PC-3 (cell line): ENCODE data around the gene KRT1. TPM values are rescaled to one million over a fixed set of nuclear protein-coding genes. Genes with fewer than 3 reads are reported as not detected.
A peak's percentile ranks its signal among the peaks of the same experiment; 100 is the strongest.
"Not testable (repeated sequence)": the region's sequence is repeated elsewhere in the genome, so short reads cannot be mapped to it uniquely, and the experiment has no call there.

Source experiments
- ATAC-seq: fragments of 200-7000 bp; cut with Tn5 transposase; 2 replicates; pipeline ENCODE4 v1.9.1; 2020; ENCODE audit warnings: mild to moderate bottlenecking, moderate library complexity
- BruUV-seq: library from RNA; stranded (reverse); fragments of 400-500 nt; replicated peaks from 2 replicates; lab custom pipeline; 2021; lab: Mats Ljungman, UMichigan
- CTCF ChIA-PET: fragments of 300-600 bp; sonication (Branson Sonifier 250); formaldehyde crosslinking; loops from one replicate; lab custom pipeline; 2022; ENCODE audit warnings: antibody characterized with exemption; lab: Charles Lee
- POLR2A ChIA-PET: fragments of 300-600 bp; sonication (Branson Sonifier 250); formaldehyde crosslinking; loops from one replicate; lab custom pipeline; 2022; ENCODE audit warnings: antibody characterized with exemption; ENCODE audit not compliant: unreplicated experiment; lab: Charles Lee
- DNase-seq: peaks from one replicate; pipeline ENCODE4 v3.0.0-alpha.2; 2015
- H2AFZ ChIP-seq: fragments of 300-600 bp; sonication (generic); 2 replicates; pipeline ENCODE4 v1.6.0; 2016; ENCODE audit warnings: antibody characterized with exemption, low read length
- H3F3A ChIP-seq: fragments of 300-600 bp; sonication (generic); one replicate; pipeline ENCODE4 v1.6.0; 2017; ENCODE audit warnings: antibody characterized with exemption, low read length, control low read depth, mild to moderate bottlenecking; ENCODE audit not compliant: unreplicated experiment
- H3K27ac ChIP-seq: fragments of 300-600 bp; sonication (generic); 2 replicates; pipeline ENCODE4 v1.5.1; 2016; ENCODE audit warnings: mild to moderate bottlenecking, low read length
- H3K27me3 ChIP-seq: fragments of 300-600 bp; sonication (generic); 2 replicates; pipeline ENCODE4 v1.6.1; 2016; ENCODE audit warnings: low read length, mixed read lengths
- H3K36me3 ChIP-seq: fragments of 300-600 bp; sonication (generic); 2 replicates; pipeline ENCODE4 v1.6.1; 2016; ENCODE audit warnings: low read depth, mixed run types, low read length, mixed read lengths
- H3K4me1 ChIP-seq: fragments of 300-600 bp; sonication (generic); 2 replicates; pipeline ENCODE4 v1.5.1; 2016; ENCODE audit warnings: low read length; ENCODE audit not compliant: insufficient read depth
- H3K4me2 ChIP-seq: fragments of 300-600 bp; sonication (generic); 2 replicates; pipeline ENCODE4 v1.6.0; 2016; ENCODE audit warnings: low read length
- H3K4me3 ChIP-seq: fragments of 300-600 bp; sonication (generic); 2 replicates; pipeline ENCODE4 v1.5.1; 2016; ENCODE audit warnings: mild to moderate bottlenecking, low read length, mixed read lengths
- H3K79me2 ChIP-seq: fragments of 300-600 bp; sonication (generic); 2 replicates; pipeline ENCODE4 v1.6.1; 2017; ENCODE audit warnings: low read length, mixed read lengths
- H3K9ac ChIP-seq: fragments of 300-600 bp; sonication (generic); 2 replicates; pipeline ENCODE4 v1.6.0; 2016; ENCODE audit warnings: mild to moderate bottlenecking, low read length
- H3K9me2 ChIP-seq: fragments of 300-600 bp; sonication (generic); replicated peaks from 2 replicates; pipeline ENCODE4 v1.6.1; 2016; ENCODE audit warnings: mixed run types, low read length, mixed read lengths
- H3K9me3 ChIP-seq: fragments of 300-600 bp; sonication (generic); 2 replicates; pipeline ENCODE4 v1.6.1; 2016; ENCODE audit warnings: low read length, mixed read lengths
- H4K20me1 ChIP-seq: fragments of 300-600 bp; sonication (generic); 2 replicates; pipeline ENCODE4 v1.6.1; 2016; ENCODE audit warnings: low read length, mixed read lengths
- EZH2 ChIP-seq: fragments of 300-600 bp; sonication (generic); IDR thresholded peaks from one replicate; pipeline ENCODE4 v1.6.1; 2017; ENCODE audit warnings: antibody characterized with exemption, mild to moderate bottlenecking, low read length; ENCODE audit not compliant: unreplicated experiment
- EZH2phosphoT487 ChIP-seq: fragments of 300-600 bp; sonication (generic); IDR thresholded peaks from 2 replicates; pipeline ENCODE4 v1.6.1; 2018; ENCODE audit warnings: mild to moderate bottlenecking, antibody characterized with exemption, low read length, borderline replicate concordance
- intact Hi-C: fragments of 100-400 bp; cut with micrococcal nuclease; formaldehyde crosslinking; loops from 2 replicates; pipeline ENCODE4 v1.9.0; 2023
- total RNA-seq: library from RNA; depleted of rRNA; stranded (reverse); fragments of >200 nt; gene quantifications from 2 replicates; pipeline ENCODE4 v1.2.3, GENCODE V29; 2014
- TF ChIP-seq, protein P1 (sequence below): fragments of 300-600 bp; sonication (generic); conservative IDR thresholded peaks from 2 replicates; pipeline ENCODE4 v1.5.1; 2017; ENCODE audit warnings: antibody characterized with exemption, low read depth, mild to moderate bottlenecking, low read length

KRT1 gene
- total RNA-seq, 1 experiment from 2014 or later: not detected

DNA sequence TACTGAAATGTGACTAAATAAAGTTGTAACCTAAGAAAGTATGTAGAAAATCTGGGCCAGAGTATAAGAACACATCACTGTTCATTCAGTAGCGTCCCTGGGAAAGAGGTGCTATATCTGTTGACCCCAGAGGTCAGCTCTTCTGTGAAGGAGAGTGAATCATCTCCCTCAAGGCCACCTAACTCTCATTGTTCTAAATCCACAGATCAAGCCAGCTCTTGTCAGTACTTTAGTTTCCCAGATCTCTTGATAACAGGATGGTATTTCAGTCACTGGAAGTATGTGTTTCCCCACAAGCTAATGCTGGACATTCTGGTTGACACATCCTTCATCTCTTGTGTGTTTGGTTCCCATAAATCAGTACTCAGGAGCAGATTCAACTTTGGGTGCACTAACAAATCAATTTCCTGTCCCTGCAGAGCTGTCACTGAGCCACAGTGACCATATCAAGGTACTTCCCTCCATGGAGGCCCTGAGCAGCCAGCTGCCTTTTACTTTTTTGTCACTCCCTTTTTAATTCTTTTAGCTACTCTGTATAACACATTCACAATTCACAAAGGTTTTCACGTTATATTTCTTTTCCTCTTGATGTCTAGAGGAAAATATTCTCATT, 7.8 kb downstream of the KRT1 start:
- no TSS peak for BruUV-seq
- peak; percentile 10 for DNase-seq
- Histone ChIP-seq H3K27me3 (peaks cover 27% of the 10 kb centered on the region), H3K9me2 (no peaks in the 10 kb centered on the region), H3K36me3 (no peaks in the 10 kb centered on the region), H3K9ac (no peak overlapping the region), H3K4me3 (no peak overlapping the region), H3F3A (no peaks in the 10 kb centered on the region), H3K27ac (no peak overlapping the region), H3K9me3 (no peaks in the 10 kb centered on the region), H3K4me1 (no peaks in the 10 kb centered on the region), H4K20me1 (no peaks in the 10 kb centered on the region), H2AFZ (no peak overlapping the region), H3K79me2 (no peaks in the 10 kb centered on the region), H3K4me2 (no peak overlapping the region)
- ChIA-PET CTCF (interaction anchor here (0.7 kb wide), 1 partner anchor 198 kb away, joined by 3 read pairs; no protein-coding TSS in a partner anchor), POLR2A (no interaction called here)
- no peak for ATAC-seq
- no peak for TF ChIP-seq EZH2
- TF ChIP-seq EZH2phosphoT487: no peak
- TF ChIP-seq, protein P1, sequence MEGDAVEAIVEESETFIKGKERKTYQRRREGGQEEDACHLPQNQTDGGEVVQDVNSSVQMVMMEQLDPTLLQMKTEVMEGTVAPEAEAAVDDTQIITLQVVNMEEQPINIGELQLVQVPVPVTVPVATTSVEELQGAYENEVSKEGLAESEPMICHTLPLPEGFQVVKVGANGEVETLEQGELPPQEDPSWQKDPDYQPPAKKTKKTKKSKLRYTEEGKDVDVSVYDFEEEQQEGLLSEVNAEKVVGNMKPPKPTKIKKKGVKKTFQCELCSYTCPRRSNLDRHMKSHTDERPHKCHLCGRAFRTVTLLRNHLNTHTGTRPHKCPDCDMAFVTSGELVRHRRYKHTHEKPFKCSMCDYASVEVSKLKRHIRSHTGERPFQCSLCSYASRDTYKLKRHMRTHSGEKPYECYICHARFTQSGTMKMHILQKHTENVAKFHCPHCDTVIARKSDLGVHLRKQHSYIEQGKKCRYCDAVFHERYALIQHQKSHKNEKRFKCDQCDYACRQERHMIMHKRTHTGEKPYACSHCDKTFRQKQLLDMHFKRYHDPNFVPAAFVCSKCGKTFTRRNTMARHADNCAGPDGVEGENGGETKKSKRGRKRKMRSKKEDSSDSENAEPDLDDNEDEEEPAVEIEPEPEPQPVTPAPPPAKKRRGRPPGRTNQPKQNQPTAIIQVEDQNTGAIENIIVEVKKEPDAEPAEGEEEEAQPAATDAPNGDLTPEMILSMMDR: no peak
- intact Hi-C loops: no loop called here

DNA sequence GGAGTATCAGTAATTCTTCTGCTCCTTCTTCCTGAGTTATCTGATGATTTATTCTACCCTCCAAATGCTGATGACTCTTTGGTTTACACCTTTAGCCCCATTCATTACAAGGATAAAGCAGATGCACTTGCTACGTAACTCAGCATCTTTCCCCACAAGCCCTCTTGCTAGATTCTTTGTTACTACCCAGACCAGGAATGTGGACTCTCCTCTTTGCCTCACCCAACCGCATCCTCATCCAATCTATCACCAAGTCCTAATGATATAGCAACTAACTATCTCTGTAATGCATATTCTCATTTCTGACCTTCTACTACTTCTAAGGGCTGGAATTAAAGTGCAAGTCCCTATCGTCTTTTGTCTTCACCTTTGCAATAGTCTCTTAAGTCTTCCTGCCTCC, 9.2 kb downstream of the KRT1 start:
- TF ChIP-seq, protein P1: no peak
- no peak for TF ChIP-seq EZH2phosphoT487
- TF ChIP-seq EZH2: no peak
- H3K36me3 ChIP-seq: no peaks in the 10 kb centered on the region
- ATAC-seq (no peak), DNase-seq (peak; percentile 38)
- H3K27ac ChIP-seq: no peak overlapping the region
- H3K4me3 ChIP-seq: no peak overlapping the region
- no peaks in the 10 kb centered on the region for H3K9me2 ChIP-seq
- no peaks in the 10 kb centered on the region for H3K4me1 ChIP-seq
- no peak overlapping the region for H2AFZ ChIP-seq
- no peaks in the 10 kb centered on the region for H3F3A ChIP-seq
- H4K20me1 ChIP-seq: no peaks in the 10 kb centered on the region
- BruUV-seq: no TSS peak
- no peaks in the 10 kb centered on the region for H3K9me3 ChIP-seq
- POLR2A ChIA-PET: no interaction called here
- no peak overlapping the region for H3K9ac ChIP-seq
- H3K79me2 ChIP-seq: no peaks in the 10 kb centered on the region
- no peak overlapping the region for H3K4me2 ChIP-seq
- intact Hi-C loops: no loop called here
- peaks cover 30% of the 10 kb centered on the region for H3K27me3 ChIP-seq
- CTCF ChIA-PET: no interaction called here

DNA sequence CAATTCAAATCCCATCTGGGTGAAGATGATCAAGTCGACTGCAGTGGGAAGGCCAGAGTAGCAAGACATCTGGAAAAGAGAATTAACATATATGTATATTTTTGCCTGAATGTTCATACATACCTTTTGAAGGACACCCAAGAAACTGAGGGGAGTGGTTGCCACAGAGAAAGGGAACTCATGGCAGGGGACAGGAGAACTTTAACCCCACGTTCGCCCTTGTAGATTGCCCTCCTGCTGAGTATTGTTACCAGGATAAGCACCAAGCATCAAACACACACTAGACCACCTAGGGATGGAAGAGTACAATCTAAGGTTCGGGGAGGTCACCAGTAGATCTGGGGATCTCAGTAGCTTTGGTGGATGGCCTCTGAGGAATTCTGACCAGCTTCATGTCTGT, 9.7 kb downstream of the KRT1 start:
- Histone ChIP-seq H3F3A (no peaks in the 10 kb centered on the region), H3K4me2 (no peak overlapping the region), H4K20me1 (no peaks in the 10 kb centered on the region), H3K79me2 (no peaks in the 10 kb centered on the region), H3K27me3 (peaks cover 30% of the 10 kb centered on the region), H2AFZ (no peak overlapping the region), H3K9me2 (no peaks in the 10 kb centered on the region), H3K27ac (no peak overlapping the region), H3K36me3 (no peaks in the 10 kb centered on the region), H3K9me3 (no peaks in the 10 kb centered on the region), H3K4me1 (no peaks in the 10 kb centered on the region), H3K9ac (no peak overlapping the region), H3K4me3 (no peak overlapping the region)
- CTCF ChIA-PET: no interaction called here
- no TSS peak for BruUV-seq
- POLR2A ChIA-PET: no interaction called here
- TF ChIP-seq, protein P1: no peak
- DNase-seq (no peak), ATAC-seq (no peak)
- intact Hi-C loops: no loop called here

DNA sequence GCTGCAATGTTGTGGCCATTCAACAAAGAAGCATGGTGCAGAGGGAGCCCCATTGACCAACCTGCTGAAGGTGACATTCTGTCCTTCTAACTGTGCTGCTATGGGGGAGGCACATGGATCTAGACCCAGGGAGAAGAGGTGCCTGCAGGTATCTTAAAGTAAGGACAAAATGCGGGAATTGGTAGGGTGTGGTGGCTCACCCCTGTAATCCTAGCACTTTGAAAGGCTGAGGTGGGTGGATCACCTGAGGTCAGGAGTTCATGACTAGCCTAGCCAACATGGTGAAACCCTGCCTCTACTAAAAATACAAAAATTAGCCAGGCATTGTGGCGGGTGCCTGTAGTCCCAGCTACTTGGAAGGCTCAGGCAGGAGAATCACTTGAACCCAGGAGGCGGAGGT, 10.3 kb downstream of the KRT1 start:
- H3K27ac ChIP-seq, DNase-seq, H3K79me2 ChIP-seq, BruUV-seq, H3F3A ChIP-seq, H3K4me1 ChIP-seq, H3K9me3 ChIP-seq, CTCF ChIA-PET, POLR2A ChIA-PET, H3K4me3 ChIP-seq, intact Hi-C loops, H3K4me2 ChIP-seq, H3K9ac ChIP-seq, ATAC-seq, H4K20me1 ChIP-seq, H2AFZ ChIP-seq, H3K9me2 ChIP-seq, H3K36me3 ChIP-seq: not testable (repeated sequence)
- H3K27me3 ChIP-seq: peaks cover 32% of the 10 kb centered on the region
